ENCODE measurements around the gene CDKN1C.

The CDKN1C gene

GRCh38 chr11:2835296-2835695, 50.3 kb downstream of the CDKN1C start:
- Mint-ChIP-seq H3K4me1 (no peaks in the 10 kb centered on the region), H3K36me3 (ENCODE audit: low read depth) (no peaks in the 10 kb centered on the region), H3K27me3 (no peaks in the 10 kb centered on the region), H3K9me3 (no peaks in the 10 kb centered on the region), H3K4me3 (no peak overlapping the region), H3K27ac (no peak overlapping the region)
- DNase-seq (no peak), ATAC-seq (no peak)

DNA sequence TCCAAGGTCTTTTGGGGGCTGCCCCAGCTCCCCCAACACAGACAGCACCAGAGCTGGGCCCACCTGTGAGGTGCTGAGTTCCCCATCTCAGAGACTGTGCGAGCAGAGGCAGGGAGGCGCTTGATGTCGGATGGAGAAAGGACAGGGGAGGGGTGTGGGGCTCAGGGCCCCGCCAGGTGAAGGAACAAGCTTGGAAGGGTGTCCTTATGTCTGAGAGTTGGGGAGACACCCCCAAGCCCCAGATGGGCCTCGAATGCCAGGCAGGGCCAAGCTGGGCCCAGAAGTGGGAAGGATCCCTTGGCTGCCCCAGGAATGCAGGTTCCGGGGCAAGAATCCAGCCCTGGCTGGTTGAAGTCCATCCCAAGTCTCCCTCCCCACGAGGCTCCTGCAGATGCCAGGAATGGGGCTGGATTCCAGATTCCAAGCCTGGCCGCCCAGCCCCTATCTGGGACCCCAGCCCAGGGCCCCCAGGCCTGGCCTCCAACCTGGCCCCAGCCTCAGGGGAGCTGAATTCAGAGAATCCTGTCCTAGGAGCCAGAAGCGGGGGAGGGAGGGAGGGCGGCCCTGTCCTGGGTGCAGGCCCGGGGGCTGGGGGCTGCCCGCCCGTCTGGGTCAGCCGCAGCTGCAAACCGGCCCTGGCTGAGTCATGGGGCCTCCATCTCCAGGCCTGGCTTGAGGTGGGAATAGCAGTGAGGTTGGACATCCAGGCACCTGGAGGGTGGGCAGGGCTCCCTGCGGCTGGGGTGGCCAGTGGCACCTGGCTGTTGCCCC, 50.9 kb downstream of the CDKN1C start:
- Mint-ChIP-seq H3K27me3 (no peaks in the 10 kb centered on the region), H3K36me3 (ENCODE audit: low read depth) (no peaks in the 10 kb centered on the region), H3K9me3 (peaks cover under 1% of the 10 kb centered on the region), H3K4me1 (no peaks in the 10 kb centered on the region), H3K27ac (no peak overlapping the region), H3K4me3 (no peak overlapping the region)
- DNase-seq, result no peak
- ATAC-seq, result no peak

- H3K27ac Mint-ChIP-seq, result no peak overlapping the region
- ATAC-seq (no peak), DNase-seq (no peak)
- peaks cover 3% of the 10 kb centered on the region for H3K36me3 Mint-ChIP-seq (ENCODE audit: low read depth)
- no peaks in the 10 kb centered on the region for H3K4me1 Mint-ChIP-seq
- no peak overlapping the region for H3K4me3 Mint-ChIP-seq
- H3K9me3 Mint-ChIP-seq, result peaks cover 8% of the 10 kb centered on the region
- H3K27me3 Mint-ChIP-seq, result no peaks in the 10 kb centered on the region
These were observed 51.7 kb downstream of the CDKN1C start for GRCh38 chr11:2833716-2834502.

All from activated naive CD8-positive, alpha-beta T cell treated with anti-CD3 and anti-CD28 coated beads, Interleukin-2, amount 50 U/mL, for 24 hours (primary cell).